Right ventricle myocardium inferior (tissue), 1 donor: ENCODE results near the gene NTSR2. TPM values are rescaled to one million over a fixed set of nuclear protein-coding genes. Genes with fewer than 3 reads are reported as not detected.
A peak's percentile ranks its signal among the peaks of the same experiment; 100 is the strongest.

Experiments used
- ATAC-seq: fragments of 200-7000 bp; cut with Tn5 transposase; one replicate; pipeline ENCODE4 v1.9.1; 2020; ENCODE audit warnings: mild to moderate bottlenecking, moderate library complexity
- DNase-seq: peaks from one replicate; pipeline ENCODE4 v3.0.0; 2021; ENCODE audit errors: missing footprints
- intact Hi-C: fragments of 100-400 bp; cut with DNase I; formaldehyde crosslinking; loops from one replicate; pipeline ENCODE4 v1.11.0; 2022
- total RNA-seq: library from RNA; stranded (reverse); fragmentation: NEBNext Ultra II Directional; extraction: Animal tissue kit (Norgen Biotek cat#: 25700); gene quantifications from one replicate; pipeline ENCODE4 v1.2.1, GENCODE V29; 2021
- donor health status: DM: no; HTN: yes; CAD: no; lungs with severe emphysema.

NTSR2 gene
- total RNA-seq, 1 donor from 2014 or later = not detected

DNA sequence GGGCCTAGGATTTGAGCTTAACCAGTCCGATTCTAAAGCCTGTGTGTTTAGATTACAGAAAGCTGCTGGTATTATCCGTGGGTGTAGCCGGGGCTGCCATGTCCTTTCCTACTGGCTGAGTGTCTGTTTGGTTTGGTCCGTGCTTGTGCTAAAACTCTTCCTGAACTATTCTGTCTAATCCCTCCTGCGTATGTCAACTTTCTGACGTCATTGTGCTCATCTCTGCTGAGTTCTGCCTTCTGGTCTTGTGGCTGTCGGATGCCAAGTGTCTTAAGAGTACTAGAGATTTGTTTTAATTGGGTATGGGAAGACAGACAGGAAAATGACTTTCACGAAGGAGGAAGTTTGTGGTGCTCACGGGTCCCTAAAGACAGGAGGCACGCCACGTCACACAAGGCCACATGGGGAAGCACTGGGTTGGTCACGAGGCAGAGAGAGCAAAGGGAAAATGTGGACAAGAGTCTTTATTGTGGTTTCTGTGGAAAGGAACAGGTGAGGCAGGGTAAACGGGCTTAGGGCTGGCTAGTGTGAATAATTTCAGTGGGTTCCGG is 31.8 kb upstream of the NTSR2 start:
- DNase-seq (no peak), ATAC-seq (no peak)
- intact Hi-C loops = no loop called here

DNA sequence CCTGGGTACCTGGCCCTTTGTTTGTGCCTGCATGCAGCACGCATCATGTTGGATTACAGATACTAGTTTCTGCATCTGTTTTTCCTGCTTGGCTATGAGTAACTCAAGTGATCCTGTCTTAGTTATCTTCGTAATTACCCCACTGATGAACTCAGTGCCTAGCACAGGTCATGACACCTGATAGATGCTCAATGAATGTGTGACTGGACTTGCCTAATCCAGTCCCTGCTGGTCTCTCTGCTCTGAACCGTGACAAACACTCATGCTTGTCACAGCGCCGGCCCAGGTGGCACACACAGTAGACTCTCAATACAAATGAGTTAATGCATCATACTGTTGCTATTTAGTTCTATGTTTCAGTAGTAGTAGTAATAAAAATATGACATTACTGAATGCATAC is 31.2 kb upstream of the NTSR2 start:
- no peak for DNase-seq
- no peak for ATAC-seq
- intact Hi-C loops = no loop called here

DNA sequence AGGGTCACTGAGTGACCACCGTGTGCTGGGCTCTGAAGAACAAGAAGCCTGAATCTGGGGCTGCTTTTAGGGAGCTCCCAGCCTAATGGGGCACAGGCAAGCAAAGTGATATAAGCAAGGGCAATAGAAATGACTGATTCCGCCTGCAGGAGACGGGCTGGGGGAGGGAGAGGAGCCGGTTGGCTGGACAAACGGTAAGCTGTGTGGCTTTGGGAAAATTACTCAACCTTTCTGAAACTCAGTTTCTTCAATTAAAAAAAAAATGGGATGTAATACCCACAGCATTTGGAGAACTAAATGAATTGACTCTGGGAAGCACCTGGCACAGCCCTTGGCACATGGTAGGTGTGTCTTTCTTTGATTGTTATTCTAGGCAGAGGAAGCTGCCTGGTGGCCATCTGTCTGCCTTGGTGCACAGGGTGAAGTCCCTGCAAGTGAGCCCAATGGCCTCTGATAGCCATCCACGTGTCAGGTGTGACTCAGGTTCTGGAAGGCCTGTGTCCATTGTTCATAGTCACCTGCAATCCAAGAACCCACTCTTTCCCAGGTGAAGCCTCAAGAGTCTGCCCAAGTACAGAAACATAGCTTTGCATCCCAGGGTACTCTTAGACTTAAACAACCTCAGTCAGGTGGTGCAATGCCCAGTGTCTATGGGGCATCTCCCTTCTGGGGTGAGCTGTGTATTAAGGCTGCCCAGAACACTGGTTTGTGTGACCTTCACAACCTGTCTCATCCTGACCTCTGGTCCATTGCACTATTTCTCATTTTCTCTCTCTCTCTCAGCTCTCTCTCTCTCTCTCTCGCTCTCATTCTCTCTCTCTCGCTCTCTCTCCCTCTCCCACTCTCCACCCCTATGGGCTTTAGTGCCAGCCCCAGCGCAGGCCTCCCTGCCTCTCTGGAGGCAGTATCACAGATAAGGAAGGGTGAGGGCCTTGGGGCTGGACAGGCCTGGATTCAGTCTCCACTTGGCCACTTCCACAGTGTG is 30.0 kb upstream of the NTSR2 start:
- intact Hi-C loops = no loop called here
- ATAC-seq (no peak), DNase-seq (no peak)

DNA sequence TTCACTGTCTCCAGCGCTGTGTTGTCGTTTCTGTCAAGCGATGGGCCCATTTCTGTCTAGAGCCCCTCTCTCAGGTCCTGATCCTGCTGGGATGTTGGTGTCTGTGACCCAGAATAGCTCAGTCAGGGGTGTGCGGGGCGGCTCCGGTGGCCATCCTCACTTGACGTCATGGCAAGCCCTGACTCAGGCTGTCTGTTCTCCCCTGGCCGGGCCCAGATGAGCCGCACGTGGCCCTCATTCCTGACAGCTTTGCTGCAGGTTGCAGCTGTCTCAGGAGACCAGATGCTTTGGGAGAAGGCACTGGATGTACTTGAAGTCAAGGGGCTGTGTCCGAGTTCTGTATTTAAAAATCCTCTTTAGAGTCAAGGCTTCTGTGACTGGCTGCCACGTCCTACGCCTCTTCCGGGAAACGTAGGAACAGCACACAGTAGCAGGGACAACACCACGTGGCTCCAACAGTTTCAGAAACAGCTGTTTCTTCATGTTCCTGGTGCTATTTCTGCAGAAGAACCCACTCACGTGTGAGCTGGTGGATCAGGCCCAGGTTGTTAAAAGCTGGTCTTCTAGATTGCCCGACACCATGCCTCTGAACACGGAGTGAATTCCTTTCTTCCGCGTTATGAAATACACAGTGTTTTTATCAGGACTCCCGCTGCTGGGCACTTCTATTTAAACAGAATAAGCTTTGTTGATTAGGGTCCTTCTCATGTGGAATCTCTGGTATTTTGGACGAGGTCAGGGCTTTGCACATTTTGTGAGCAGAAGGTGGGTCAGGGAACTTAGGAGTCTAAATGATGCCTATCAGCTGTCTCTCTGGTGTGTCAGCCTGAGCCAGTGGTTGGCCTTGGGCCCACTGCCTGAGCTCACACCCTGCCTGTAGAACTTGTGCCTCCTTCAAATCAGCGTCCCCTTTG is 28.3 kb upstream of the NTSR2 start:
- intact Hi-C loops = no loop called here
- peak; percentile 81 for DNase-seq

DNA sequence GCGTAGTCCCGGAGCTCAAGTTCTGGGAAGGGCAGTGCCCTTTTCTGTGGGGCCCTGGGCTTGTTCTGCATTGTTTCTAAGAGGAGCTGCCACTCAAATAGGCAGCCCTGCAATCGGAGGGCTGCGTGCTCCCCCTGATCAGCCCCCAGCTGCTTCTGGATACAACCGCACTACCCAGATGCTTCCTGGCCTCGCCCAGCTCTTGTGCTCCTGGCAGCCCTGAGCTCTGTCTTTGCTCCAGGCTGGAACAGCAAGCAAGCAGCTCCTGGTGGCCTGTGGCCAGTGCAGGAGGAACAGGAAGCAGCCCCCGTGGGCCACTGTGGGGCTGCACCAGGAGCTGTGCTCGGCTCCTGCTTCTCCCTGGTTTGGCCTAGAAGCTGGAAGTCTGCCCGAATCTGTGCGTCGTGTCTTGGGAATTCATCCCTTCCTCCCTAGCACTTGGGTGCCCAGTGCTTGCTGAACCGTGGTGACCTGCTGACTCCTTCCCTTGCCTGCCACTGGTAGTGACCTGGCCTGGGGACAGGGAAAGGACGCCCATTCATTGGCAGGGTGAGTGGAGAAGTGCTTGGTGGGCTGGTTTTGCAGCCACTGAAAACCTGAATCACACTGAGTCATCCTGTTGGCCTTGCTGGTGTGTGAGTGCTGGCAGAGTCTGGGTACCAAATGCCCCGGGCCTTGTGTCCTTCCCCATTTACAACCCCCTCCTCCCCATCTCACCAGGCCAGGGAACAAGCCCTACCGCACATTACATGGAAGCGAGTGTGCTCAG is 27.3 kb upstream of the NTSR2 start:
- ATAC-seq = peak; percentile 42
- no peak for DNase-seq
- intact Hi-C loops = no loop called here

More for the DNA sequence above, 28.3 kb upstream of the NTSR2 start:
- ATAC-seq = peak; percentile 83

DNA sequence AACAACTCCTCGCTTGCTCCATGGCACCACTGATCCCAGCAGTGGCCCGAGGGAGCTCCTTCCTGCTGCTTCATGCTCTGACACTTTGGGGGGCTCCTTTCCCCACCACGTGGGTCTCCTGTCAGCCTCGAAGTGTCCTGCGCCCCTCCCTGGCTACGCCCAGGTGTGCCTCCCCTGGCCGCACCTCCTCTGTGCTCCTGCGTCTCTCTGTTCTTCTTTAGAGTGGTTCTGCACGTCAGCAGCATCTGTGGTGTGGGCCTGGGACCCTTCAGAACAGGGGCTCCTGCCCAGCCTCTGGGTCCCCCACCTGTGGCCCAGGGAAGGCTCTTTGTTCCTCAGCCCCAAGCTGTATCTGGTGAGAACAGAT is 26.7 kb upstream of the NTSR2 start:
- intact Hi-C loops = no loop called here
- ATAC-seq = no peak
- no peak for DNase-seq

DNA sequence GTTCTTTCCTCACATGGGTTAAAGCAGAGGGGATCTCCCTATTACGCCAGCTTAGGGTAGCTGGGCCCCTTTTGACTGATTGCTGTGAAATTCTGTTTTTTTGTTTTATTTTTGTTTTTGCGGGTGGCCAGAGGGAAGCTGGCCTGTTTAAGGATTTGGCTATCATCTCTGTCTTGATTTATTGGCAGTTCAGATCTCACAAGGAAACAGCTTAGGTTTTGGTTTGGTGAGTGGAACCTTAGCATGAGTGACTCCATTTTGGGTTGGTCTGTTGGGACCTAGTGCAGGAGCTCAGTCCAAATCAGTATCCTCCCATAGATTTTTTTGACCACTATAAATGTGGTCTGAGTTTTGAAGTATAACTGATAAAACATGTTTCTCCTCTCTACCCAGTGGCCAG is 25.6 kb upstream of the NTSR2 start:
- DNase-seq (no peak), ATAC-seq (no peak)
- intact Hi-C loops = no loop called here

DNA sequence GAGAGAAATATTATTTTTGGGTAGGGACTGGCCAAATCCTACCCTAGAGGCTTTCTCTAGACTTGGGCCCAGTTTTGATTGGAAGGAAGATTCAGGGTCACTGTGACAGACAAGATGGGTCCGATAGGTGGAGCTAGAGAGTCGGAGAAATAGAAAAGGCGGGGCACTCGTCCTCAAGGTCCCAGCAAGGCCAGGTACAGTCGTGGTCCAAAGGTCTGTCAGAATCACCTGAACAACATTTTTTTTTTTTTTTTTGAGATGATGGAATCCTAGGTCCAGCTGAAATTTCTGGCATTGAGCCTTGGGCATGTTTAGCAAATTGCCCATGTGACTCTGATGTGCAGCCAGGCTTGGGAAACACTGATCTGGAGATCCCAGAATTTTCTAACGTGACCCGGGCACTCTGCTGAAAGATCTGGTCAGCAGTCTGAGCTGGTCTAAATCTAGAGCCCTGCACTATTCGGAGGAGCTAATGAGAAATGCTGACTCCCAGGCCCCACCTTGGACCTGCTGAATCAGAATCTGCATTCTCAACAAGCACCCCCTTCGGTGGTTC is 23.0 kb upstream of the NTSR2 start:
- DNase-seq (no peak), ATAC-seq (peak; percentile 53)
- intact Hi-C loops = loop anchor here (1.0 to 2.0 kb wide), 2 partner anchors 52 to 86 kb away; no protein-coding TSS in a partner anchor

DNA sequence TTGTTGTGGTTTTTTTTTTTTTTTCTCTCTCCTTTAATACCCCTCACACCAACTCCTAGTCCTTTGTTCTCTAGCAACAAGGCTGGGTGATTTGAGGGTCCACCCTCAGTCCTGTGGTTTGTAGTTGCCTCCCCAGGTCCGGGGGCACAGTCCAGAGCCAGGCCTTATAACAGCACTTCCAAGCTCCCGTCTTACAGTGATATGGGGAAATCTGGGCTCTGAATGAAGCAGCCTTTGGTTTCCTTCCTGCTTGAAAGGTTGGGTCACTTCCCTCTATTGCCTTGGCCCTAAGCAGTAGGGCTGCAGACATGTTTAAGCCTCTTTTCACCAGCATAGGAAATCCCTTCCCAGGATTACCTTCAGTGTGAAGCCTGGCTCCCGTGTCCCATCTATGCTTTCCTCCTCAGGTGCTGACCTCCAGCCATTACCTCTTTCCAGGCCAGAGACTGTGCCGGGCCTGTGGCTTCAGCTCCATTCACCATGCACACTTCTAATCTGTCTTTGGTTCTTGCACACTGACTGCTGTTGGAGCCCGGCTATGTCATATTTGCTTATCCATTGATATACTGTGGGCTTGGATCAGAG is 21.2 kb upstream of the NTSR2 start:
- no peak for ATAC-seq
- DNase-seq = no peak
- intact Hi-C loops = no loop called here

DNA sequence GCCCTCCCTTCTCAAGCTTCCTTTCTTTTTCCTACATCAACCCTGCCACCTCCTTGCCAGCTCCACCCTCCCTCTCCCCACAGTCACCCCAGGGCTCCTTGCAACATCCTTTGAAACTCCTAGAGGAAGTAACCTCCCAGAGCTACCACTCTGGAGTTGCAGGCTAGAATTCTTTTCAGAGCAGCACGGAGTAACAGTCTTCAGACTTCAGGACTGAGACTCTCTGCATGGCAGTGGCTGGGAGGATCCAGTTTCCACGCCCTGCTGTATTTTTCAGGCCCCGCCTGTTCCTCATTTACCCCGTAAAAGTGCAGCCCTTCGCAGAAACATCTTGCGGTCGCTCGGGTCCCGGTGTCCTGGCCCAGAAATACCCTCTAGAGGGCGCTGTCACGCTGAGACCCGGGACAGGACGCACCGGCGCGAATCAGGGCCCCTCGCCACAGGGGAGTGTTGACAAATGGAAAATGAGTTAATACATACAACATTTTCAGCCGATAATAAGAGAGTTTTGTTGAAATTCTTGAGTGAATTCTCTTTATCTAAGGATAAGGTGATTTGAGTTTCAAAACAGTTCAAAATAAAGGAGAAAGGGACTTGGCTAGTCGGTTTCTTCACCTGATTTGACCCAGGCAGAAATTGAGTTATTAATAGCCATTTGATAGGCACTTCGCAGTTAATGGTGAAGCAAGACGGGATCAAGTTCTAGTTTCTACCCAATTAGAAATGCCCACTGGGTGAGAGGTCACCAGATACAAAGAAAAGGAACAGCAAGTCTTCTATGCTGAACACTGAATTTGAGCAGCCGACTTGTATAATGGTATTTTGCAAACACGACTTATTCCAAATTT is 18.5 kb upstream of the NTSR2 start:
- peak; percentile 88 for DNase-seq
- peak; percentile 85 for ATAC-seq
- intact Hi-C loops = loop anchor here (1.0 to 10.0 kb wide), 2 partner anchors 91 to 214 kb away; no protein-coding TSS in a partner anchor

DNA sequence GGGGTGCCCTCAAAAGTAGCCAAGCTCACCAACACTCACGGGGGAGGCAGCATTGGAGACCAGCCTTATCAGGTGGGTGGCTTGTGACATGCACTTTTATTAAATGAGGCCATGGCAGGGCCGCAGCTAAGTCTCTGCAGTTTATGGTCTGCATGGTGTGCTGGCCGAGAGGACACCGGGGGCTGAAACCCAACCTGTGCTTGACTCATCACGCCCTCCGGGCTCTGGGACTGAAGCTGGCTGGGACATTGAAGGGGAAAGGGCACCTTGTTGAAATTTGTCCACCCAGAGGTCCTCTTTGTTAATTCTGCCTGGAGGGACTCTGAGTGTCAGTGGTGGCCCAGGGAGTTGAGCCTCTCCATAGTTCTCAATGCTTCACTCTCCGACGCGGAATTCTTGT is 17.7 kb upstream of the NTSR2 start:
- no peak for DNase-seq
- no peak for ATAC-seq
- intact Hi-C loops = loop anchor here (1.0 to 10.0 kb wide), 2 partner anchors 92 to 213 kb away; no protein-coding TSS in a partner anchor

DNA sequence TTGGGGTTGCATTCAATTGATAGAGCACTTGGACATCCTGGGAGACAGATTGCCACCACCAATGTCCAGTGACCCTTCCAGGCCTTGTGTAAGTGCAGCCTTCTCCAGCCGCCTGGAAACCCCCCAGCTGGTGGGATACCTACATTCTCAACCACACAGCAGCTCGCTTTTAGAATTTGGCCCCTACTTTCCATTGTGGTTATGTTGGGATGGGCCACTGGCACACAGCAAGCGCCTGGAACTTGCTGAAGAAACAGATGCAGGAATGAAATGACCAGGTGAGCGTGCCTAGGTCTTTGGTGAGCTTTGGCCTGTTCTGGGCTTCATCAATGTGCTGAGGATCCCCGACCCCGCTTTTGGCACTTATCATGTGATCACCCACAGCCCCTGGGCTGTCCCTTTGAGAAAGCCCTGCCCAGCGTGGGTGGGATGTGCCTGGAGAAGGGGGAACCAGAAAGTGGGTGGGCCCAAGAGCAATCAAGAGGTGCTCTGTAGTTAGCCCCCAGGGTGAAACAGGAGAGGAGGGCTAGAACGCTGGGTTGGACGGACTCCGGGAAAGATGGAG is 16.0 kb upstream of the NTSR2 start:
- DNase-seq = no peak
- ATAC-seq = no peak
- intact Hi-C loops = loop anchor here (10.0 kb wide), 1 partner anchor 211 kb away; no protein-coding TSS in a partner anchor

DNA sequence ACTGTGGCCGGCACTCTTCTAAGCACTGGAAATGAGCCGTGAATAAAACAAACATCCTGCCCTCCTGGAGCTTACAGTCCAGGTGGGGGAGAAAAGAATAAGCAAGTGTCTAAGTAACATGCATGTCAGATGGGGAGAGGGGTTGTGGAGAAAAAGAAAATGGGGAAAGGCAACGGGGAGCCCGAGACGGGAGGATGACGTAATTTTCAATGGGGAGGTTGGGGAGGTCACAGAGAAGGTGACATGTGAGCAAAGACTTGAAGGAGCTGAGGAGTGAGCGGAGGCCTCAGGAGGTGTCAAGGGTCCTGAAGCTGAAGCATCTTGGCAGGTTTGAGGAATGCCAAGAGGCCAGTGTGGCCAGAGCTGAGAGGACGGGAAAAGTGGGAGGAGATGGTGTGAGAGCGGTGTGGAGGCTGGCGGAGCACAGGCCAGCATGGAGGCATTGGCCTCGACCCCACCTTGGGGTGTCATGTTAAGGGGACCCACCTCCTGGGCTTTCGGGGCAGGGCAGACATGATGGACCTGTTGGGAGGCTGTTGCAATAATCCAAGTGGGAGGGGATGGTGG is 15.0 kb upstream of the NTSR2 start:
- no peak for ATAC-seq
- intact Hi-C loops = loop anchor here (10.0 kb wide), 1 partner anchor 210 kb away; no protein-coding TSS in a partner anchor
- no peak for DNase-seq

DNA sequence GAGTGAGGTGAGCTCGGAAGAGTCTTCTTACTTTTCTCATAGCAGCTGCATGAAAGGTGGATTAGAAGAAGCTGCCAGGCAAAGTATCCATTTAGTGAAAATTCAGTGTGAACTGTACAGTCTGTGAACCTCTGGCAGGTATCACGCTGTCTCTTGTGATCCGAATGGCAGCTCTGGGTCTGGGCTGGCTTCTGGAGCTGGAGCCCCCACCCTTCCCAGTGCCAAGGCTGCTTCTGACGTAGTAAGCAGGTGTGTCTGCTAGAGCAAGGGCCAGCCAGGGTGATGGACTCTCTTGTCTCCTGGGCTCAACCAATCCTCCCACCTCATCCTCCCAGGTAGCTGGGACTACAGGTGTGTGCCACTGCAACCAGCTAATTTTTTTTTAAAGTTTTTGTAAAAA is 14.0 kb upstream of the NTSR2 start:
- intact Hi-C loops = loop anchor here (10.0 kb wide), 1 partner anchor 209 kb away; no protein-coding TSS in a partner anchor
- ATAC-seq = no peak
- no peak for DNase-seq

DNA sequence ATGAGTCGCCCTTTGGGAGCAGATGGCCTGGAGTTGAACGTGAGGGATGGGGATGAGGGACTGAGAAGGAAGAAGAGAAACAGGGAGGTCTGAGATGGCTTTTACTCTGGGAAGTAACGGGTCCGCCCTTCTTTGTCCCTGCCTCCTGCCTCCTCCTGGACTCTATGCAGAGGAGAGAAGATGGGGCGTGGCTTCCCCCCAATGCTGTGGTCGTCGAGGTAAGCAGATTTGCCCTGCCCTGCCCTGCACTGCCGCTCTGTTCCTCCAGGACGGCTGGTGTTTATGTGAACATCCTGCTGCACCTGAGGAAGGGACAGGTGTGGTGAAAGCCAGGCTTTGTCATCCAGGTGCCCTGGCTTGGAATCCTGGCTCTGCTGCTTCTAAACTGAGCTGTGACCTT is 13.5 kb upstream of the NTSR2 start:
- intact Hi-C loops = loop anchor here (10.0 kb wide), 1 partner anchor 209 kb away; no protein-coding TSS in a partner anchor
- DNase-seq = no peak
- ATAC-seq = no peak

DNA sequence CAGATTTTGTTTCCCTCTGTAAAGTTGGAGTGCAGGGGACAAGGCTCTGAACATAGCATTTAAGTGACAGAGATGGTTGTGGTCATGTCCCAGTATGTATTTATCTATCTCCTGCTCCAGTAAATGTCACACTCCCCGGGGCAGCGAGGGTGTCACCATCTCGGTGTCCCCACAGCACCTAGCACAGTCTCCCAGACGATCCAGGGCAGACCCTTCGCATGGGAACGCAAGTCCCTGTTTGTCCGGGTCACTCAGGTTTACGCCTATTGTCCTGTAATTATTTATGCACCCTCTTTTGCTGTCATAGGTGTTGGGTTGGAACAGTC is 12.6 kb upstream of the NTSR2 start:
- ATAC-seq (no peak), DNase-seq (no peak)
- intact Hi-C loops = loop anchor here (10.0 kb wide), 1 partner anchor 208 kb away; no protein-coding TSS in a partner anchor
